Measurements from ENCODE around the gene PSTK. TPM values are rescaled to one million over a fixed set of nuclear protein-coding genes. Genes with fewer than 3 reads are reported as not detected.
A peak's percentile ranks its signal among the peaks of the same experiment; 100 is the strongest.

PSTK gene
- total and polyA plus RNA-seq, 2 of the 13 experiments (the other 11 are each of a cell fraction or from before 2014, with no cell fraction given): 8.2 to 9.3 TPM

GRCh38 chr10:122953902-122954730 is 26.1 kb upstream of the PSTK start, which contains the start of gene C10orf88 (continued):
- peak; percentile 72 for TF ChIP-seq ZBTB7A (CRISPR knock-in tag; IDR thresholded peaks at IDR 0.05)
- 0 out of 2 replicates have a peak, but pooled peaks have one; percentile 55 for TF ChIP-seq GATA4 (IDR thresholded peaks at IDR 0.05; ENCODE audit: borderline replicate concordance, low read depth)
- TF ChIP-seq RBFOX2 (IDR thresholded peaks at IDR 0.05; ENCODE audit: low read depth, low read length): peak; percentile 89
- peak; percentile 48; the same call in 1 of the 2 replicates for TF ChIP-seq REXO4 (CRISPR knock-in tag; IDR thresholded peaks at IDR 0.05; ENCODE audit: borderline replicate concordance)
- 0 out of 2 replicates have a peak, but pooled peaks have one; percentile 38 for TF ChIP-seq DNMT1 (CRISPR knock-in tag; IDR thresholded peaks at IDR 0.05)
- no peak for TF ChIP-seq ZNF337 (CRISPR knock-in tag; IDR thresholded peaks at IDR 0.05; ENCODE audit: borderline replicate concordance, low read depth)
- TF ChIP-seq PRDM4 (CRISPR knock-in tag; IDR thresholded peaks at IDR 0.05; ENCODE audit: borderline replicate concordance): 0 out of 2 replicates have a peak, but pooled peaks have one; percentile 21
- TF ChIP-seq GATAD2A (CRISPR knock-in tag; IDR thresholded peaks at IDR 0.05): peak; percentile 69
- TF ChIP-seq ZNF34 (CRISPR knock-in tag; IDR thresholded peaks at IDR 0.05; ENCODE audit: borderline replicate concordance): peak; percentile 99
- TF ChIP-seq NBN (conservative IDR thresholded peaks at IDR 0.05): no peak
- no peak; the same call in 1 of the 2 replicates for TF ChIP-seq ZNF746 (CRISPR knock-in tag; IDR thresholded peaks at IDR 0.05)
- peak; percentile 70 for TF ChIP-seq SOX5 (CRISPR knock-in tag; IDR thresholded peaks at IDR 0.05; ENCODE audit: borderline replicate concordance)
- TF ChIP-seq ZNF251 (CRISPR knock-in tag; IDR thresholded peaks at IDR 0.05): peak; percentile 90; the same call in 1 of the 2 replicates
- TF ChIP-seq ZNF761 (CRISPR knock-in tag; conservative IDR thresholded peaks at IDR 0.05): peak; percentile 95
- TF ChIP-seq KAT7 (CRISPR knock-in tag; IDR thresholded peaks at IDR 0.05; ENCODE audit: borderline replicate concordance): peak; percentile 98
- TF ChIP-seq GTF3A (CRISPR knock-in tag; conservative IDR thresholded peaks at IDR 0.05): peak; percentile 98
- 0 out of 2 replicates have a peak, but pooled peaks have one; percentile 93 for TF ChIP-seq THAP8 (CRISPR knock-in tag; IDR thresholded peaks at IDR 0.05; ENCODE audit: borderline replicate concordance)
- peak; percentile 97 for TF ChIP-seq BORCS8-MEF2B (CRISPR knock-in tag; IDR thresholded peaks at IDR 0.05)
- TF ChIP-seq ZNF768 (CRISPR knock-in tag; IDR thresholded peaks at IDR 0.05): 0 out of 2 replicates have a peak, but pooled peaks have one; percentile 59
- TF ChIP-seq SMAD9 (CRISPR knock-in tag; IDR thresholded peaks at IDR 0.05): 0 out of 2 replicates have a peak, but pooled peaks have one; percentile 37
- TF ChIP-seq ZNF614 (CRISPR knock-in tag; IDR thresholded peaks at IDR 0.05; ENCODE audit: borderline replicate concordance): peak; percentile 96
- no peak for TF ChIP-seq SYNCRIP (IDR thresholded peaks at IDR 0.05; ENCODE audit: insufficient read depth, low read depth, low read length)
- TF ChIP-seq ZNF235 (CRISPR knock-in tag; IDR thresholded peaks at IDR 0.05; ENCODE audit: borderline replicate concordance): no peak; the same call in none of the 2 replicates
